ENCODE measurements around the gene C12orf57.
A peak's percentile ranks its signal among the peaks of the same experiment; 100 is the strongest.

The C12orf57 gene

GRCh38 chr12:6943722-6944380 is at the start of gene C12orf57, which contains the start of gene RNU7-1:
TSS of gene C12orf57 (plus strand) at chr12:6944022. CDS start at chr12:6944122, 100 bp downstream.
TSS of gene RNU7-1 (plus strand) at chr12:6943816.
- Histone ChIP-seq H3K4me1 (ENCODE audit: control insufficient read depth, insufficient read depth, low read length) (peaks cover 4% of the 10 kb centered on the region), H3K27ac (ENCODE audit: low read length) (peak within 1 kb of the TSS; percentile 1), H3K9me3 (ENCODE audit: control insufficient read depth, insufficient read depth, low read length) (no peaks in the 10 kb centered on the region), H3K4me3 (ENCODE audit: low read length) (peak within 1 kb of the TSS; percentile 78), H3K27me3 (ENCODE audit: control insufficient read depth, insufficient read depth, low read length) (no peaks in the 10 kb centered on the region), H3K36me3 (ENCODE audit: control insufficient read depth, insufficient read depth, low read length) (peaks cover 9% of the 10 kb centered on the region; the same call in 1 of the 2 replicates)
- no CpG with 5 or more reads among the region's 31 CpGs for WGBS (ENCODE audit: insufficient coverage, insufficient read length)
- peak; percentile 78 for DNase-seq (ENCODE audit: low read depth, low spot score)

- WGBS (ENCODE audit: insufficient coverage, insufficient read length) = no CpG with 5 or more reads among the region's 3 CpGs
Measured at GRCh38 chr12:6894321-6894720, 49.5 kb upstream of the C12orf57 start.

GRCh38 chr12:6896846-6897435 is 46.9 kb upstream of the C12orf57 start:
- Histone ChIP-seq H3K4me3 (ENCODE audit: low read length) (no peak overlapping the region), H3K9me3 (ENCODE audit: control insufficient read depth, insufficient read depth, low read length) (no peaks in the 10 kb centered on the region; the same call in 1 of the 2 replicates), H3K27me3 (ENCODE audit: control insufficient read depth, insufficient read depth, low read length) (no peaks in the 10 kb centered on the region), H3K4me1 (ENCODE audit: control insufficient read depth, insufficient read depth, low read length) (no peaks in the 10 kb centered on the region; the same call in 1 of the 2 replicates), H3K27ac (ENCODE audit: low read length) (no peak overlapping the region), H3K36me3 (ENCODE audit: control insufficient read depth, insufficient read depth, low read length) (no peaks in the 10 kb centered on the region)
- no CpG with 5 or more reads among the region's 6 CpGs for WGBS (ENCODE audit: insufficient coverage, insufficient read length)
- DNase-seq (ENCODE audit: low read depth, low spot score) = no peak

More at GRCh38 chr12:6894321-6894720, 49.5 kb upstream of the C12orf57 start:
- DNase-seq (ENCODE audit: low read depth, low spot score) = no peak
- no peaks in the 10 kb centered on the region; the same call in 1 of the 2 replicates for H3K9me3 ChIP-seq (ENCODE audit: control insufficient read depth, insufficient read depth, low read length)
- no peak overlapping the region for H3K27ac ChIP-seq (ENCODE audit: low read length)
- H3K27me3 ChIP-seq (ENCODE audit: control insufficient read depth, insufficient read depth, low read length) = no peaks in the 10 kb centered on the region
- H3K4me1 ChIP-seq (ENCODE audit: control insufficient read depth, insufficient read depth, low read length) = peaks cover 2% of the 10 kb centered on the region; the same call in 1 of the 2 replicates
- H3K36me3 ChIP-seq (ENCODE audit: control insufficient read depth, insufficient read depth, low read length) = no peaks in the 10 kb centered on the region
- H3K4me3 ChIP-seq (ENCODE audit: low read length) = no peak overlapping the region

- Histone ChIP-seq H3K9me3 (ENCODE audit: control insufficient read depth, insufficient read depth, low read length) (no peaks in the 10 kb centered on the region; the same call in 1 of the 2 replicates), H3K27me3 (ENCODE audit: control insufficient read depth, insufficient read depth, low read length) (no peaks in the 10 kb centered on the region), H3K27ac (ENCODE audit: low read length) (no peak overlapping the region), H3K4me3 (ENCODE audit: low read length) (no peak overlapping the region), H3K36me3 (ENCODE audit: control insufficient read depth, insufficient read depth, low read length) (no peaks in the 10 kb centered on the region), H3K4me1 (ENCODE audit: control insufficient read depth, insufficient read depth, low read length) (no peaks in the 10 kb centered on the region; the same call in 1 of the 2 replicates)
- DNase-seq (ENCODE audit: low read depth, low spot score) = no peak
- no CpG with 5 or more reads among the region's 5 CpGs for WGBS (ENCODE audit: insufficient coverage, insufficient read length)
Measured at GRCh38 chr12:6899427-6899826, 44.4 kb upstream of the C12orf57 start.

GRCh38 chr12:6899837-6900519 is 43.8 kb upstream of the C12orf57 start:
- Histone ChIP-seq H3K4me1 (ENCODE audit: control insufficient read depth, insufficient read depth, low read length) (no peaks in the 10 kb centered on the region; the same call in 1 of the 2 replicates), H3K27ac (ENCODE audit: low read length) (no peak overlapping the region), H3K9me3 (ENCODE audit: control insufficient read depth, insufficient read depth, low read length) (no peaks in the 10 kb centered on the region; the same call in 1 of the 2 replicates), H3K36me3 (ENCODE audit: control insufficient read depth, insufficient read depth, low read length) (no peaks in the 10 kb centered on the region), H3K4me3 (ENCODE audit: low read length) (no peak overlapping the region), H3K27me3 (ENCODE audit: control insufficient read depth, insufficient read depth, low read length) (no peaks in the 10 kb centered on the region)
- no CpG with 5 or more reads among the region's 10 CpGs for WGBS (ENCODE audit: insufficient coverage, insufficient read length)
- no peak for DNase-seq (ENCODE audit: low read depth, low spot score)

GRCh38 chr12:6902448-6902847 is 41.4 kb upstream of the C12orf57 start:
- H3K27me3 ChIP-seq (ENCODE audit: control insufficient read depth, insufficient read depth, low read length) = no peaks in the 10 kb centered on the region
- WGBS (ENCODE audit: insufficient coverage, insufficient read length) = no CpG with 5 or more reads among the region's 4 CpGs
- no peaks in the 10 kb centered on the region for H3K36me3 ChIP-seq (ENCODE audit: control insufficient read depth, insufficient read depth, low read length)
- H3K9me3 ChIP-seq (ENCODE audit: control insufficient read depth, insufficient read depth, low read length) = no peaks in the 10 kb centered on the region
- no peak overlapping the region for H3K4me3 ChIP-seq (ENCODE audit: low read length)
- no peaks in the 10 kb centered on the region; the same call in 1 of the 2 replicates for H3K4me1 ChIP-seq (ENCODE audit: control insufficient read depth, insufficient read depth, low read length)
- DNase-seq (ENCODE audit: low read depth, low spot score) = no peak
- H3K27ac ChIP-seq (ENCODE audit: low read length) = no peak overlapping the region

GRCh38 chr12:6903722-6904121 is 40.1 kb upstream of the C12orf57 start:
- no peaks in the 10 kb centered on the region for H3K36me3 ChIP-seq (ENCODE audit: control insufficient read depth, insufficient read depth, low read length)
- no peaks in the 10 kb centered on the region for H3K27me3 ChIP-seq (ENCODE audit: control insufficient read depth, insufficient read depth, low read length)
- no peaks in the 10 kb centered on the region for H3K9me3 ChIP-seq (ENCODE audit: control insufficient read depth, insufficient read depth, low read length)
- no peak for DNase-seq (ENCODE audit: low read depth, low spot score)
- no peak overlapping the region for H3K27ac ChIP-seq (ENCODE audit: low read length)
- no peaks in the 10 kb centered on the region; the same call in 1 of the 2 replicates for H3K4me1 ChIP-seq (ENCODE audit: control insufficient read depth, insufficient read depth, low read length)
- no peak overlapping the region for H3K4me3 ChIP-seq (ENCODE audit: low read length)
- WGBS (ENCODE audit: insufficient coverage, insufficient read length) = no CpG with 5 or more reads among the region's 1 CpG

GRCh38 chr12:6904280-6905276 is 39.2 kb upstream of the C12orf57 start, which contains the start of gene LRRC23:
TSS of gene LRRC23 (plus strand) at chr12:6904822. CDS start at chr12:6905634, 812 bp downstream.
- Histone ChIP-seq H3K27me3 (ENCODE audit: control insufficient read depth, insufficient read depth, low read length) (no peaks in the 10 kb centered on the region), H3K4me3 (ENCODE audit: low read length) (peak within 1 kb of the TSS; percentile 22; the same call in 1 of the 2 replicates), H3K9me3 (ENCODE audit: control insufficient read depth, insufficient read depth, low read length) (no peaks in the 10 kb centered on the region), H3K27ac (ENCODE audit: low read length) (no peak within 1 kb of the TSS), H3K4me1 (ENCODE audit: control insufficient read depth, insufficient read depth, low read length) (no peaks in the 10 kb centered on the region; the same call in 1 of the 2 replicates), H3K36me3 (ENCODE audit: control insufficient read depth, insufficient read depth, low read length) (no peaks in the 10 kb centered on the region)
- WGBS (ENCODE audit: insufficient coverage, insufficient read length) = no CpG with 5 or more reads among the region's 34 CpGs
- DNase-seq (ENCODE audit: low read depth, low spot score) = peak; percentile 99

- Histone ChIP-seq H3K4me3 (ENCODE audit: low read length) (no peak overlapping the region), H3K27me3 (ENCODE audit: control insufficient read depth, insufficient read depth, low read length) (no peaks in the 10 kb centered on the region), H3K27ac (ENCODE audit: low read length) (no peak overlapping the region), H3K4me1 (ENCODE audit: control insufficient read depth, insufficient read depth, low read length) (no peaks in the 10 kb centered on the region; the same call in 1 of the 2 replicates), H3K36me3 (ENCODE audit: control insufficient read depth, insufficient read depth, low read length) (no peaks in the 10 kb centered on the region), H3K9me3 (ENCODE audit: control insufficient read depth, insufficient read depth, low read length) (no peaks in the 10 kb centered on the region)
- WGBS (ENCODE audit: insufficient coverage, insufficient read length) = no CpG with 5 or more reads among the region's 5 CpGs
- no peak for DNase-seq (ENCODE audit: low read depth, low spot score)
Measured at GRCh38 chr12:6905414-6906040, 38.3 kb upstream of the C12orf57 start.

Data from iPS DF 6.9 (cell line).